Lower lobe of right lung (tissue), 2 donors: ENCODE results near the gene TMEM8B. TPM values are rescaled to one million over a fixed set of nuclear protein-coding genes. Genes with fewer than 3 reads are reported as not detected.

Experiments used
- ATAC-seq, 2 donors: fragments of 200-7000 bp; cut with Tn5 transposase; one replicate each; pipeline ENCODE4 v1.9.1; 2020 to 2022; ENCODE audit warnings: mild to moderate bottlenecking in 2 of 2, moderate library complexity in 2 of 2
- DNase-seq: peaks from one replicate; pipeline ENCODE4 v3.0.0-alpha.2; 2020
- H3K27ac ChIP-seq: fragments of 200-600 bp; one replicate; pipeline ENCODE4 v1.8.0; 2022
- H3K27me3 ChIP-seq: fragments of 200-600 bp; one replicate; pipeline ENCODE4 v1.8.0; 2022; ENCODE audit warnings: low read depth
- H3K36me3 ChIP-seq: fragments of 200-600 bp; one replicate; pipeline ENCODE4 v1.8.0; 2022; ENCODE audit warnings: mild to moderate bottlenecking
- H3K4me1 ChIP-seq: fragments of 200-600 bp; one replicate; pipeline ENCODE4 v1.8.0; 2022
- H3K4me3 ChIP-seq: fragments of 200-600 bp; one replicate; pipeline ENCODE4 v1.8.0; 2022; ENCODE audit warnings: mild to moderate bottlenecking
- H3K9me3 ChIP-seq: fragments of 200-600 bp; one replicate; pipeline ENCODE4 v1.8.0; 2022
- intact Hi-C: fragments of 100-400 bp; cut with DNase I; formaldehyde crosslinking; loops from one replicate; pipeline ENCODE4 v1.11.0; 2022
- total RNA-seq: library from RNA; stranded (reverse); fragmentation: NEBNext Ultra II Directional; extraction: Animal tissue kit (Norgen Biotek cat#: 25700); gene quantifications from one replicate; pipeline ENCODE4 v1.2.1, GENCODE V29; 2021
- TF ChIP-seq, protein P1 (sequence below): fragments of 200-600 bp; IDR thresholded peaks from one replicate; pipeline ENCODE4 v1.8.0; 2022; ENCODE audit warnings: antibody characterized with exemption, mild to moderate bottlenecking
- donor health status: DM: no; HTN: yes; CAD: no; lungs with severe emphysema.

The TMEM8B gene
- total RNA-seq, 1 donor from 2014 or later: 12.6 TPM

GRCh38 chr9:35907711-35908503 lies 78.9 kb downstream of the TMEM8B start:
- intact Hi-C loops: no loop called here
- no peaks in the 10 kb centered on the region for H3K36me3 ChIP-seq
- no peaks in the 10 kb centered on the region for H3K9me3 ChIP-seq
- peak overlapping the region; percentile 93 for H3K27ac ChIP-seq
- DNase-seq (peak; percentile 73), ATAC-seq (peak; percentile 60 to 70)
- H3K27me3 ChIP-seq: no peaks in the 10 kb centered on the region
- peaks cover 86% of the 10 kb centered on the region for H3K4me1 ChIP-seq
- TF ChIP-seq, protein P1, sequence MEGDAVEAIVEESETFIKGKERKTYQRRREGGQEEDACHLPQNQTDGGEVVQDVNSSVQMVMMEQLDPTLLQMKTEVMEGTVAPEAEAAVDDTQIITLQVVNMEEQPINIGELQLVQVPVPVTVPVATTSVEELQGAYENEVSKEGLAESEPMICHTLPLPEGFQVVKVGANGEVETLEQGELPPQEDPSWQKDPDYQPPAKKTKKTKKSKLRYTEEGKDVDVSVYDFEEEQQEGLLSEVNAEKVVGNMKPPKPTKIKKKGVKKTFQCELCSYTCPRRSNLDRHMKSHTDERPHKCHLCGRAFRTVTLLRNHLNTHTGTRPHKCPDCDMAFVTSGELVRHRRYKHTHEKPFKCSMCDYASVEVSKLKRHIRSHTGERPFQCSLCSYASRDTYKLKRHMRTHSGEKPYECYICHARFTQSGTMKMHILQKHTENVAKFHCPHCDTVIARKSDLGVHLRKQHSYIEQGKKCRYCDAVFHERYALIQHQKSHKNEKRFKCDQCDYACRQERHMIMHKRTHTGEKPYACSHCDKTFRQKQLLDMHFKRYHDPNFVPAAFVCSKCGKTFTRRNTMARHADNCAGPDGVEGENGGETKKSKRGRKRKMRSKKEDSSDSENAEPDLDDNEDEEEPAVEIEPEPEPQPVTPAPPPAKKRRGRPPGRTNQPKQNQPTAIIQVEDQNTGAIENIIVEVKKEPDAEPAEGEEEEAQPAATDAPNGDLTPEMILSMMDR: no peak
- H3K4me3 ChIP-seq: peak overlapping the region; percentile 44

DNA sequence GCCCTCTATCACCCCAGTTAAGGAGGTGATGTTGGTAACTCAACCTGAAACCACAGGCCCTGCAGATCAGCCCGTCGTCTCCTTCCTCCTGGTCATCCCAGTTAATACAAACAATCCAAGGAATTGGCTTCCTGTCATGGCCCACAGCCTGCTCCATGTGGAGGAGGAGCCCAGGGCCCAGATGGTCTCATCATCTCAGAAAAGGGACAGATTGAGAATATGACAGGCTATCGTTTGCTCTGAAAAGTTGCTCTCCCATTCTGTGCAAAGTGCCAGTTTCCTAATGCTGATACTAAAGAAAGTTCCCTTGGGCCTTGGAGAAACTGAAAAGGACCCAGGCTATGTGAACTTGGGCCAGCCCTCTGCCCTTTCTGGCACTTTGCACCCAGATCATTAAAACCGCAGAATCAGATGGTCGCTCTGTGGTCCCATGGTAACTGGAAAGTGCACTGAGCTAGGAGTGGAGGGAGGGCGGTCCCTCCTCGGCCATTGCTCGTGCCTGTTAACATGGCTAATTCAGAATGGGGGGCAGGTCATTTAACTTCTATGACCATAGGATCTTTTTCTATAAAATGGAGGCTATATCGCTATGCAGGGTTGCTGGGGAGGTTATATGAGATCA lies 79.6 kb downstream of the TMEM8B start:
- H3K4me1 ChIP-seq: peaks cover 79% of the 10 kb centered on the region
- H3K9me3 ChIP-seq: no peaks in the 10 kb centered on the region
- TF ChIP-seq, protein P1: no peak
- peak overlapping the region; percentile 39 for H3K4me3 ChIP-seq
- no peaks in the 10 kb centered on the region for H3K36me3 ChIP-seq
- intact Hi-C loops: no loop called here
- H3K27me3 ChIP-seq: no peaks in the 10 kb centered on the region
- H3K27ac ChIP-seq: peak overlapping the region; percentile 93
- ATAC-seq (no peak), DNase-seq (no peak)

DNA sequence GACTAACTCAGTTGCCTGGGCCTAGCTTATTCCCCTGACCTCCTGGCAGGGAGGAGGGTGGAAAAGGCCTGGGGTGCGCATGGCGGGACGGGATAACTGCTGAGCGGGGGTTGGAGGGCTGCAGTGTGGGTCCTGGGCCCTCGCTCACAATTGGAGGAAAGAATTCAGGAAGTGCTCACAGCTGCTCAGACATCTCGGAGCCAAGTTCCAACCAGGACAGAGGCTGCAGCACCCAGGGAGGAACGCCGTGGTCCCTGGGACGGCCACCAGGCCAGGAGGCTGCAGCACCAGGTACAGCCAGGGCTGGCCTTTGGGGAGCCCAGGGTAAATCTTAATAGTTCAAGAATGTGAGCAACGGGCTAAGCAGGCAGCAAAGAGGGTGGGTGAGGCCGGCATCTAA lies 80.2 kb downstream of the TMEM8B start, which contains the start of gene SPAAR:
TSS of gene SPAAR (plus strand) at position 217 of the 400 bp plus-strand sequence. CDS start 974 bp downstream, outside the sequence.
- DNase-seq: no peak
- intact Hi-C loops: no loop called here
- TF ChIP-seq, protein P1: no peak
- H3K36me3 ChIP-seq: no peaks in the 10 kb centered on the region
- H3K4me3 ChIP-seq: peak within 1 kb of the TSS; percentile 39
- no peaks in the 10 kb centered on the region for H3K27me3 ChIP-seq
- no peaks in the 10 kb centered on the region for H3K9me3 ChIP-seq
- peaks cover 72% of the 10 kb centered on the region for H3K4me1 ChIP-seq
- no peak for ATAC-seq
- H3K27ac ChIP-seq: peak within 1 kb of the TSS; percentile 93

DNA sequence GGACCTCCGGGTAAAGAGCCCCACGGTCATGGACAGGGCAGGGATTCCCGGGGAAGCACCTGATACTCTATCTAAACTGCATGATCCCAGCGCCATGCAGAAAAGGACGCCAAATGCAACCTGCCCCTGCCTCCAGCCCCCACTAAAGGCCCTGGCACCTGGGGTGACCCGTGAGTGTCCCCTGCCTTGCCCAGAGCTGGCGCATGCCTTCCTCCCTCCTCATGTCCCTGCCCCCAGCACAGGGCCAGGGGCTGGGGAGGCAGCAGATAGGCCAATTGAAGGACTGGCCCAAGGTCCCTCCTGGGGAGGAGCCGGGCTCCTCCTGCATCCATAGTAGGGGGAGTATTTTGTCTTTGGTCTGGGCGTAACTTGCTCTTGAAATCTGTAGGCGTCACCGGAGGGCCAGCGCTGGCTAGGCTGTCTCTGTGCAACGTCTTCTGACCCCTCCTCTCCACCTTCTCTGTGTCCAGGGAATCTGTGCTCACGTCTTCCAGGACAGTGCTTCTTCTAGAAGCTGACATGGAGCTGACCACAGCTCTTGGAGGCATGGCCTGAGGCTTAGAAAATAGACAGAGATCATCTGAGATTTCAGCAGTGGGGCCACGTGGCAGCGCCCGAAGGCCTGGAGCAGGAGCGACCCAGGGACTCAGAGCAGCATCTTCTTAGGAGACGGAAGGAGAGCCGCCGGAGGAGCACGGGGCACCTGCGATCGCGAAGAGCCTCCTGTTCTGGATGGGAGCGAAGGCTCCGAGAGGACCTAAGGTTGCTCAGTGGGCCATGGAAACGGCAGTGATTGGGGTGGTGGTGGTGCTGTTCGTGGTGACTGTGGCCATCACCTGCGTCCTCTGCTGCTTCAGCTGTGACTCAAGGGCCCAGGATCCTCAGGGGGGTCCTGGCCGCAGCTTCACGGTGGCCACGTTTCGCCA lies 80.9 kb downstream of the TMEM8B start:
- no peak for ATAC-seq
- H3K9me3 ChIP-seq: no peaks in the 10 kb centered on the region
- intact Hi-C loops: no loop called here
- TF ChIP-seq, protein P1: no peak
- DNase-seq: no peak
- H3K36me3 ChIP-seq: no peaks in the 10 kb centered on the region
- H3K27me3 ChIP-seq: no peaks in the 10 kb centered on the region
- peak overlapping the region; percentile 39 for H3K4me3 ChIP-seq
- H3K4me1 ChIP-seq: peaks cover 66% of the 10 kb centered on the region
- H3K27ac ChIP-seq: peak overlapping the region; percentile 93
